Body of pancreas (tissue), 4 donors: ENCODE data around the gene ERO1B. TPM values are rescaled to one million over a fixed set of nuclear protein-coding genes. Genes with fewer than 3 reads are reported as not detected.

ENCODE experiments used
- ATAC-seq: fragments of 150-250 bp; one replicate; pipeline ENCODE4 v1.9.1; 2016
- DNase-seq, 4 donors: peaks; one replicate each; pipeline ENCODE4 v3.0.0-alpha.2; 2019
- H3K27ac ChIP-seq, 4 donors: fragments of 200-600 bp; sonication (generic); 1 replicate in 3 of 4; 2 replicates in 1 of 4; pipeline versions ENCODE4 v1.5.1 to v1.6.1; 2016 to 2019; ENCODE audit warnings: mild to moderate bottlenecking in 1 of 4, mixed read lengths in 1 of 4, moderate library complexity in 1 of 4
- H3K27me3 ChIP-seq, 2 donors: fragments of 200-600 bp; sonication (generic); one replicate each; pipeline ENCODE4 v1.6.0; 2016; ENCODE audit warnings: mild to moderate bottlenecking in 1 of 2
- H3K36me3 ChIP-seq, 2 donors: fragments of 200-600 bp; sonication (generic); replicated peaks in 1 of 2; 2 replicates each; pipeline ENCODE4 v1.5.1; 2016; ENCODE audit warnings: low read depth in 2 of 2; ENCODE audit not compliant: insufficient read depth in 1 of 2
- H3K4me1 ChIP-seq: fragments of 200-600 bp; sonication (generic); one replicate; pipeline ENCODE4 v1.6.0; 2016
- H3K4me3 ChIP-seq, 2 donors: fragments of 200-600 bp; sonication (generic); 1 replicate in 1 of 2; 2 replicates in 1 of 2; pipeline ENCODE4 v1.5.1; 2016 to 2019
- H3K9me3 ChIP-seq, 3 donors: fragments of 200-600 bp; sonication (generic); 1 replicate in 2 of 3; 2 replicates in 1 of 3; pipeline ENCODE4 v1.5.1; 2016
- CTCF ChIP-seq, 7 experiments: fragments of 450-650 bp in 4 of 7; fragments of 200-600 bp in 3 of 7; sonication (generic) in 3 of 7; IDR thresholded peaks; one replicate each; pipeline ENCODE4 v1.5.1; 2016 to 2019; ENCODE audit warnings: antibody characterized with exemption in 7 of 7
- POLR2A ChIP-seq, 3 donors: fragments of 450-650 bp; IDR thresholded peaks; one replicate each; pipeline ENCODE4 v1.6.1; 2016; ENCODE audit warnings: antibody characterized with exemption in 3 of 3, mild to moderate bottlenecking in 2 of 3
- WGBS, 2 donors: methylation state at CpG; one replicate each; pipeline ENCODE4 v1.1.5; 2017; 5-methylcytosine and 5-hydroxymethylcytosine counted together
- intact Hi-C: fragments of 100-400 bp; cut with DNase I; formaldehyde crosslinking; loops from one replicate; pipeline ENCODE4 v1.15.1; 2023
- total RNA-seq, 2 donors: library from RNA; depleted of rRNA; stranded (reverse); fragments of >200 nt; gene quantifications; one replicate each; pipeline ENCODE4 v1.1.0, GENCODE V29; 2016

Gene ERO1B
- total RNA-seq, 2 donors from 2014 or later: 136 to 489 TPM

- Histone ChIP-seq H3K9me3 (no peaks in the 10 kb centered on the region), H3K36me3 (peaks cover 7% of the 10 kb centered on the region in 2 donors), H3K27me3 (no peaks in the 10 kb centered on the region), H3K4me3 (no peak overlapping the region), H3K27ac (no peak overlapping the region), H3K4me1 (no peaks in the 10 kb centered on the region)
- 94 to 98% methylated on average over 5 of the region's 5 CpGs for WGBS, 2 donors
- TF ChIP-seq POLR2A (IDR thresholded peaks at IDR 0.05): no peak
- TF ChIP-seq CTCF (IDR thresholded peaks at IDR 0.05): no peak
- DNase-seq (no peak), ATAC-seq (no peak)
- intact Hi-C loops: no loop called here
These were observed 69.9 kb downstream of the ERO1B start for GRCh38 chr1:236211815-236212214.

- Histone ChIP-seq H3K27me3 (no peaks in the 10 kb centered on the region), H3K27ac (no peak overlapping the region), H3K36me3 (peaks cover 0 to 7% of the 10 kb centered on the region in 2 donors), H3K4me1 (no peaks in the 10 kb centered on the region), H3K4me3 (no peak overlapping the region), H3K9me3 (peaks cover 0 to 18% (median 0%) of the 10 kb centered on the region in 3 donors)
- no peak for TF ChIP-seq CTCF (IDR thresholded peaks at IDR 0.05)
- TF ChIP-seq POLR2A (IDR thresholded peaks at IDR 0.05): no peak
- intact Hi-C loops: no loop called here
- DNase-seq: no peak
- no peak for ATAC-seq
These were observed 72.0 kb downstream of the ERO1B start for GRCh38 chr1:236209713-236210112.

GRCh38 chr1:236209185-236209584 lies 72.6 kb downstream of the ERO1B start:
- Histone ChIP-seq H3K4me3 (no peak overlapping the region), H3K36me3 (peaks cover 0 to 4% of the 10 kb centered on the region in 2 donors), H3K27ac (no peak overlapping the region), H3K9me3 (peaks cover 0 to 23% (median 0%) of the 10 kb centered on the region in 3 donors), H3K4me1 (no peaks in the 10 kb centered on the region), H3K27me3 (no peaks in the 10 kb centered on the region)
- ATAC-seq (no peak), DNase-seq (no peak)
- TF ChIP-seq CTCF (IDR thresholded peaks at IDR 0.05) (no peak), POLR2A (IDR thresholded peaks at IDR 0.05) (no peak)
- 68 to 73% methylated on average over 2 of the region's 2 CpGs for WGBS, 2 donors
- intact Hi-C loops: no loop called here

GRCh38 chr1:236207569-236207968 lies 74.2 kb downstream of the ERO1B start:
- H3K36me3 ChIP-seq: peaks cover 0 to 2% of the 10 kb centered on the region in 2 donors
- no peaks in the 10 kb centered on the region for H3K4me1 ChIP-seq
- TF ChIP-seq CTCF (IDR thresholded peaks at IDR 0.05): no peak
- no peak for TF ChIP-seq POLR2A (IDR thresholded peaks at IDR 0.05)
- H3K27ac ChIP-seq: no peak overlapping the region
- DNase-seq (no peak), ATAC-seq (no peak)
- no peak overlapping the region for H3K4me3 ChIP-seq
- intact Hi-C loops: no loop called here
- H3K27me3 ChIP-seq: no peaks in the 10 kb centered on the region
- peaks cover 0 to 37% (median 0%) of the 10 kb centered on the region in 3 donors for H3K9me3 ChIP-seq
- WGBS, 2 donors: 94 to 95% methylated on average over 4 of the region's 4 CpGs

GRCh38 chr1:236207121-236207520 lies 74.6 kb downstream of the ERO1B start:
- H3K27ac ChIP-seq: peak overlapping the region in 1 of 4 donors; percentile 23
- ATAC-seq (no peak), DNase-seq (peak in 1 of 4 donors; percentile 42)
- H3K4me3 ChIP-seq: no peak overlapping the region
- H3K36me3 ChIP-seq: no peaks in the 10 kb centered on the region
- TF ChIP-seq CTCF (IDR thresholded peaks at IDR 0.05) (no peak), POLR2A (IDR thresholded peaks at IDR 0.05) (no peak)
- intact Hi-C loops: no loop called here
- no peaks in the 10 kb centered on the region for H3K4me1 ChIP-seq
- 85 to 92% methylated on average over 5 of the region's 5 CpGs for WGBS, 2 donors
- peaks cover 0 to 42% (median 0%) of the 10 kb centered on the region in 3 donors for H3K9me3 ChIP-seq
- no peaks in the 10 kb centered on the region for H3K27me3 ChIP-seq
